Activated CD4-positive, alpha-beta T cell treated with anti-CD3 and anti-CD28 coated beads, Interleukin-2, amount 50 U/mL, for 4 hours (primary cell): ENCODE results near the gene FKBP10.
"Not testable (repeated sequence)": the region's sequence is repeated elsewhere in the genome, so short reads cannot be mapped to it uniquely, and the experiment has no call there.

ENCODE experiments used
- DNase-seq, 2 experiments: peaks; one replicate each; pipeline ENCODE4 v3.0.0-alpha.2; 2020

The FKBP10 gene

DNA sequence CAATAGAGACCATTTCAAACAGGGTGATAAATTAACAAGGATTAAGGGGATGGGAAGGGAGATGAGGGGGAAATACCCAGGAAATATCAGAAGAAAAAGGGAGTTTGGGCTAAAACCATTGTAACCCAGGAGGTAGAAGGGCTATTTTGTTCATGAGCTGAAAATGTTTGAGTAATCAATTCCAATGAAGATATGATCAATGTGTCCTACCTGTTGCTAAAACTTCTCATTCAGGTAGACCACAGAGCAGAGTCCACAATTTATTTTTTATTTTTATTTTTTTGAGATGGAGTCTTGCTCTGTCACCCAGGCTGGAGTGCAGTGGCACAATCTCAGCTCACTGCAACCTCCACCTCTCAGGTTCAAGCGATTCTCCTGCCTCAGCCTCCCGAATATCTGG is 26.6 kb downstream of the FKBP10 start:
- not testable (repeated sequence) for DNase-seq

DNA sequence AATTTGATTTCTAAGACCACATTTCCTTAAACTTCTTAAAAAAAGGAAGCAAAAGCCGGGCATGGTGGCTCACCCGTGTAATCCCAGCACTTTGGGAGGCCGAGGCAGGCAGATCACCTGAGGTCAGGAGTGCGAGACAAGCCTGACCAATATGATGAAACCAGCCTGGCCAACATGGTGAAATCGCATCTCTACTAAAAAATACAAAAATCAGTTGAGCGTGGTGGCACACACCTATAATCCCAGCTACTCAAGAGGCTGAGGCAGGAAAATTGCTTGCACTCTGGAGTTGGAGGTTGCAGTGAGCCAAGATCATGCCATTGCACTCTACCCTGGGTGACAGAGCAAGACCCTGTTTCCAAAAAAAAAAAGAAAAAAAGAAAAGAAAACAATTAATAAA is 28.0 kb downstream of the FKBP10 start:
- DNase-seq = not testable (repeated sequence)

GRCh38 chr17:41844971-41845370 is 32.2 kb downstream of the FKBP10 start:
- no peak for DNase-seq

DNA sequence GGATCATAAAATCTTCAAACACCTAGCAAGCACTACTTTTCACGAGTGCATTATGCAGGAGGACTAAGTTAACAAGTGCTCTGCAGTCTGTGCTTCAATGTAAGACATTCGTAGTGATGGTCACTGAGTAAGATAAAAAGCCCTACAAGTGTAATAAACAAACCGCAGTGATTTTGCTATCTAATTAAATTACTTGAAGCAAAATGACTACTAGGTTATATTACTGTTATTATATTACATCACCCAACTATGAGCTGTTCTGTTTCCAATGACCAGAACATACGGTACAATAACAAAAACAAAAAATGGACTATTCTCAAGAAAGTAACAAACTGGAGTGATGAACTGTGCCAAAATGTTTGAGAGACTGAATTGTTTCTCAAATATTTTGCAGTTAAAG is 36.0 kb downstream of the FKBP10 start:
- no peak for DNase-seq

GRCh38 chr17:41849251-41849990 is 36.6 kb downstream of the FKBP10 start:
- DNase-seq = no peak

GRCh38 chr17:41851382-41851781 is 38.6 kb downstream of the FKBP10 start:
- not testable (repeated sequence) for DNase-seq

DNA sequence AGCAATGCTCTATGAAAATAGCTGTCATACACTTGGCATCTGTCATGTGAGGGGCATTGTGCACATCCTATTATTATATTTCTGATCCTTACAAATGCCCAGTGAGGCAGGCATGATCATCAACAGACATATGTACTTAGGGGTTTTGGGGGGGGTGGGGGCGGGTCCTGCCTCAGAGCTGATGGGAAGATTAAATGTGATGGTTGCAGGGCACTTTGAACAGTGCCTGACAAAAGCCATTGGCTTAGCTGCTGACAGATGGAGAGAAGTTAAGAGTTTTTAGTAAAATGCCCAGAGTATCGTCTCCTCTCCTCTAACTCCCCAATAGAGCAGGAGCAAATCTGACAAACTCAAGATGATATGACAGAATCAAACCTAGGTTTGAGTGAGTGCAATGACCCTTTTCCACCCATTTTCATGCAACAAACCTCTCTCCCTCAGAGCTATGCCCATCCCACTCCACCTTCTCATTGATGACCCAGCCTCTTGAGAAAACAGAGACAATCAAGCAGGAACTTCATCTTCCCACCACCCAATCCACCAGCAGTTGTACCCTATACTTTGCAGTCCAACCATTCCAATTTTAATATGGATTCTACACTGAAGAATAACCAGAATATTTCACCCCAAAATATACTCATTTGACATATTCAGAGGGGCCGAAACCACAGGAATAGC is 47.6 kb downstream of the FKBP10 start:
- no peak for DNase-seq

DNA sequence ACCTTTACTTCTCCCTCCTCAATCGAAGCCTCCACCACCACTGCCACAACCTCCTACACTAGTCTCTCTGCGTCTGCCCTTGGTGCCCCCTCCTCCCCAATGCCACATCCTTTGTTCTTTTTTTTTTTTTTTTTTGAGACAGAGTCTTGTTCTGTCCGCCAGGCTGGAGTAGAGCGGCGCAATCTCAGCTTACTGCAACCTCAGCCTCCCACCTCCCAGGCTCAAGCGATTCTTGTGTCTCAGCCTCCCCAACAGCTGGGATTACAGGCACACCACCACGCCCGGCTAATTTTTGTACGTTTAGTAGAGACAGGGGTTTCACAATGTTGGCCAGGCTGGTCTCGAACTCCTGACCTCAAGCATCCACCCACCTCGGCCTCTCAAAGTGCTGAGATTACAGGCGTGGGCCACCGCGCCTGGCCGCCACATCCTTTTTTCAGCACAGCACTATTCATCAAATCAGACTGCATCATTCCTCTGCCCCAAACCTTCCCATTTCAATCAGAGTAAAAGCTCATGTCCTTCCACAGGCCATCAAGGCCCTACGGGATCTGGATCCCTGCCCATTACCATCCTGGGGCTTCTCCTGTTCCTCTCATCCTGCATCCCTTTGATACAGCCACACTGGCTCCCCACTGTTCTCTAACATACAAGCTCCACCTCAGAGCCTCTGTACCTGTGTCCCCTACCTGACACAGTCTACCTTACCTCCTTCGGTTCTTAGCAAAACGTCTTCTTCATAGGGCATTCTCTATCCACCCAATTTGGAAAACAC is 50.5 kb downstream of the FKBP10 start:
- peak; percentile 3 to 21 for DNase-seq

DNA sequence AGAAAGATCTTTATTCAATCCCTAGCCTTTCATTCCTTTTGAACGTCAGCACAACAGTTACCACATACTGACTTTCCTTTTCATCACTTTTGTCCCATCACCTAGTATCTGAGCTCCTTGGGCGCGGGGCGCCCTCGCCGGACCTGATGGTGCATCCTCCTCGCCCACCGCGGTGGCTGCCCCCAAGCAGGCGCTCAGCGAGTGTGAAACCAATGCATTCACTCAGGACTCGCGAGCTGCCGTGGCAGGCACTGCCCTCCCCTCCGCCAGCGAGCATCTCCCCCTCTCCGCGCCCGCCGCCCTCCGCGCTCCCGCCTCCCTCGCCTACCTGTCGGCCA is 51.7 kb downstream of the FKBP10 start:
- no peak for DNase-seq

DNA sequence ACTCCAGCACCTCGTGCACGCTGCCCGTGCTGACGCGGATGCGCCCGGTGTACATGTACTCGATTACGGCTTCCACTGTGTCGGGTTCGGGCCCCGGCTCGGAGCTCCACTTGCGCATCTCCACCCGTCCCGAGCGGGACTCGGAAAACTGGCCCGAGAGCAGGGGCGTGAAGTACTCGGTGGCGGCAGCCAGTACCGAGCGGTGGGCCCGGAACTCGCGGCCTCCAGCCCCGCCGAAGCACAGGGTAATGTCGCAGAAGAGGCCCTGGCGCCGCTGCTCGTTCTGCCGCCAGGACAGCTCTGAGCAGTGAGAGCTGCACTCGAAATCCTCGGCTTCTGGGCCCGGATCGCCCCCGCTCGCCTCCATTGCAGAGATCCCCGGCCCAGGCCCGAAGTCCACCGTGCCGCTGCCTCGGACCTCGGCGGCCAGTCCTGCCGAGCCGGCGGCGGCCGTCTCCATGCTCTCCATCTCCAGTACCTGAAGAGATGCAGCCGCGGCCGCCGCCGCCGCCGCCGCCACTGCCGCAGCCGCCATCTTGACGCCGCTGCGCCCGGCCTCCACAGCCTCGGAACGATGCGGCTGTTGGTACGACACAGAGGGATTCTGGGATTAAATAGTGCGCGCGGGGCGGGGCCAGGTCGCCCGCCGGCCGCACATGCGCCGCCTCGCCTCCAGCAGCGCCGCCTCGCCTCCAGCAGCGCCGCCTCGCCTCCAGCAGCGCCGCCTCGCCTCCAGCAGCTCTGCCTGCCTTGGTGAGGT is 52.2 kb downstream of the FKBP10 start, which contains the start of gene KLHL11:
Gene KLHL11, minus strand, starts transcription at position 588 of the 760 bp plus-strand sequence. Its CDS starts 53 bp downstream, at position 535.
- peak; percentile 82 to 83 for DNase-seq

DNA sequence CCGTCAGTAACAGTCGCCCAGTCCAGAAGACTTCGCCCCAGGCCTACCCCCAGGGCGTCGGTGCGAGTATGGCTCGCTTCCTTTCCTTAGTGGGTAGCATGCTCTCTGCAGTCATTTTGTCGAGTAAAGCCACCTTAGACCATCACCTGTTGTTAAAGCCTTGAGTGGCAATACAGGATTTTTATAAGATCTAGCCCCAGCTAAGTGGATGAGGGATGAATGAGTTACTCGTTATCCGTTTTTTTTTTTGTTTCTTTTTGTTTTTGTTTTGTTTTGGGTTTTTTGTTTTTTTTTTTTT is 52.7 kb downstream of the FKBP10 start:
- no peak for DNase-seq

- DNase-seq = no peak
Observed at GRCh38 chr17:41868568-41868967, 55.8 kb downstream of the FKBP10 start.

DNA sequence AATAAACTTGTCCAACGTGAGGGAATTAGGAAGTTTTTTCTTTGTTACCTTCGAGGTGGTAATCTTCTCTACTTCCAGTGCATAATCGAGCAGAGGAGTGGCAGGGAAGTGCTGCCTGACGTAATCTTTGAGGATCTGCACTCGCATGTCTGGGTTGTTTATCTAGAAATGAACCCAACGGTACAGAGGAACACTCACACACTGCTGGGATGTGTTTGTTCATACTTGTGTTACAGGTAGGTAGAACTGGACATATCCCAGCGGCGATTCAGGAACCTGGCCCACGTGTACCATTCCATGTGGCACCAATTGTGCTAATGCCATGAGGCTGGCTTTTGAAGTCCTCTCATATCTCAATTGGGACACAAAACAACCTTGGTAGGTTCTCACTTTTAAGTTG is 56.6 kb downstream of the FKBP10 start:
- DNase-seq = no peak

DNA sequence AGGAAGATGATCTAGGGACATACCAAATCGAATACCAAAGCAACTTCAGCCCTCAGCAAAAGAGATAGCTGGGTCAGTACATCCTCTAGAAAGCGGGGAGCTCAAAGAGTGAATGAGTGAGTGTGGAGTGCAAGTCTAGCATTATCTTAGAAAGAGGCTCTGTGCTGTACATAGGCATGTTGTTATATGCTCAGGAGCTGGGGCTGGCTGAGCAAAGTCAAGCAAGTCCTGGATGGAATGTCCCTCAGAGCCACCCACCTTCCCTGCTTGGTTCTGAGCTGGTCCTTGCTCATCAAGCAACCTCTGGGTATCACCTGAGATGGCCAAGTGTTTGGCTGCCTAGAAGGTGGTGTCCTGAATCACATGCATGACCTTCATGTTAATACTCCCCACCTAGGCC is 57.3 kb downstream of the FKBP10 start:
- DNase-seq = no peak

DNA sequence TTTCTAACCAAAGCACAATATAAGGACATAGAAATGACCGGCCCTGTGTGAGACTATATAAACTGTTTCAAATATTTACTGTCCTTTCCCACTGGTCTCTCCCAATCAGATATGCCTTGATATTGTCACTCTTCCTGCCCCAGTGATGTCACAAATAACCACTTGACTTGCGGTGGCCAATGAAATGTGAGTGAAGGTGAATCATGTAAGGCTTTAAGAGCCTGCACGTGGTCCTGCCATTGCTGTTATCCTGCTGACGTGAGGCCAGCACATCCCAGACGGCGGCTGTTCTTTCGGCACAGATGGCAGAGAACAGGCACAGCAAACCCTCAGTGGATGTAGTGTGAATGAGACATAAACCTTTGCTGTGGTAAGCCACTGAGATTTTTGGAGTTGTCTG is 57.8 kb downstream of the FKBP10 start:
- DNase-seq = no peak

GRCh38 chr17:41871789-41872188 is 59.0 kb downstream of the FKBP10 start:
- DNase-seq = no peak
